Prostate gland (tissue), 2 donors: Measurements from ENCODE around the gene UMODL1. TPM values are rescaled to one million over a fixed set of nuclear protein-coding genes. Genes with fewer than 3 reads are reported as not detected.

Experiments used
- DNase-seq: peaks from one replicate; pipeline ENCODE4 v3.0.0-alpha.2; 2019; ENCODE audit warnings: low spot score
- H3K27ac ChIP-seq, 2 donors: fragments of 200-600 bp; sonication (generic); 2 replicates each; pipeline ENCODE4 v1.5.1; 2017 to 2019
- H3K27me3 ChIP-seq: fragments of 200-600 bp; sonication (generic); replicated peaks from 2 replicates; pipeline ENCODE4 v1.5.1; 2019; ENCODE audit not compliant: insufficient read depth
- H3K36me3 ChIP-seq, 2 donors: fragments of 200-600 bp; sonication (generic); 1 replicate in 1 of 2; 2 replicates in 1 of 2; pipeline versions ENCODE4 v1.5.1 to v1.8.1; 2017 to 2019
- H3K4me1 ChIP-seq: fragments of 200-600 bp; sonication (generic); replicated peaks from 2 replicates; pipeline ENCODE4 v1.5.1; 2019
- H3K4me3 ChIP-seq, 2 donors: fragments of 200-600 bp; sonication (generic); 2 replicates each; pipeline ENCODE4 v1.5.1; 2017 to 2019
- H3K9me3 ChIP-seq: fragments of 200-600 bp; sonication (generic); 2 replicates; pipeline ENCODE4 v1.5.1; 2017
- POLR2A ChIP-seq: fragments of 450-650 bp; IDR thresholded peaks from one replicate; pipeline ENCODE4 v1.6.1; 2016; ENCODE audit warnings: antibody characterized with exemption, mild to moderate bottlenecking
- POLR2AphosphoS5 ChIP-seq: sonication (generic); formaldehyde crosslinking; IDR thresholded peaks from one replicate; pipeline ENCODE4 v1.6.1; 2017; ENCODE audit warnings: antibody characterized with exemption
- WGBS: methylation state at CpG from one replicate; pipeline ENCODE4 v1.1.5; 2018; 5-methylcytosine and 5-hydroxymethylcytosine counted together
- intact Hi-C: fragments of 100-400 bp; cut with DNase I; formaldehyde crosslinking; loops from one replicate; pipeline ENCODE4 v1.14.2; 2022
- total RNA-seq, 2 donors: library from RNA; depleted of rRNA; stranded (reverse); fragments of >200 nt; gene quantifications; one replicate each; pipeline ENCODE4 v1.1.0, GENCODE V29; 2016
- TF ChIP-seq, protein P1 (sequence below), 4 experiments: fragments of 200-600 bp in 2 of 4; fragments of 450-650 bp in 2 of 4; sonication (generic) in 2 of 4; IDR thresholded peaks; 1 replicate in 3 of 4; 2 replicates in 1 of 4; pipeline ENCODE4 v1.5.1; 2016 to 2019; ENCODE audit warnings: antibody characterized with exemption in 4 of 4, mild to moderate bottlenecking in 2 of 4, moderate library complexity in 2 of 4

Gene UMODL1
- total RNA-seq, 2 donors from 2014 or later: 0.14 to 0.57 TPM

DNA sequence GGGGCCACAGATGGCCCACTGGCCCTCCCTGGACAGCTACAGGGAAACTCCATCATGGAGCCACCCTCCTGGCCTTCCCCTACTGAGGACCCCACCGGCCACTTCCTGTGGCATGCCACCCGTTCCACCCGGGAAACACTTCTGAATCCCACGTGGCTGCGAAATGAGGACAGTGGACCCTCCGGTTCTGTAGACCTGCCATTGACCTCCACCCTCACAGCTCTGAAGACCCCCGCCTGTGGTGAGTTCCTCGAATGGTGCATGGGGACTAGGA is 40.3 kb downstream of the UMODL1 start:
- 94% methylated on average over 8 of the region's 8 CpGs for WGBS
- no peak overlapping the region for H3K27ac ChIP-seq
- DNase-seq: no peak

DNA sequence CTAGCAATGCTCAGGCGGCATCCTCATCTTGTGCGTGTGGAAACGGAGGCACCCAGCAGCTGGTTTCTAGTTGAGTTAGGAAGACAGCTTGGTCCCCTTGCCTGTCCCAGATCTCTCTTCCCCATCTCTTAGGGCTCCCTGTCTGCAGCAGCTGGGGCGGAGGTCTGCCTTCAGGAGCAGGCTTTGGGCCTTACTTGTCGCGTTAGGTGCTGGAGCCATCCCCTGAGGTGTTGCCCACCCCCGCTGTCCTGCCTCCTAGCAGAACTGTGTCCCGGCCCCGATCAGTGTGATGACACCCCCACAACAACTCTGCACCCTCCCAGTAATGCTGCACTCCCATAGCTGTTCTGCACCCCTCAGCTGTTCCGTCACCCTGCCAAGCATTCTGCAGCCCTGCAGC is 40.7 kb downstream of the UMODL1 start:
- Histone ChIP-seq H3K4me1 (no peaks in the 10 kb centered on the region), H3K27ac (no peak overlapping the region), H3K9me3 (no peaks in the 10 kb centered on the region), H3K4me3 (no peak overlapping the region), H3K27me3 (no peaks in the 10 kb centered on the region), H3K36me3 (no peaks in the 10 kb centered on the region)
- intact Hi-C loops: no loop called here
- no peak for DNase-seq
- TF ChIP-seq POLR2AphosphoS5 (no peak), POLR2A (no peak)
- TF ChIP-seq, protein P1, sequence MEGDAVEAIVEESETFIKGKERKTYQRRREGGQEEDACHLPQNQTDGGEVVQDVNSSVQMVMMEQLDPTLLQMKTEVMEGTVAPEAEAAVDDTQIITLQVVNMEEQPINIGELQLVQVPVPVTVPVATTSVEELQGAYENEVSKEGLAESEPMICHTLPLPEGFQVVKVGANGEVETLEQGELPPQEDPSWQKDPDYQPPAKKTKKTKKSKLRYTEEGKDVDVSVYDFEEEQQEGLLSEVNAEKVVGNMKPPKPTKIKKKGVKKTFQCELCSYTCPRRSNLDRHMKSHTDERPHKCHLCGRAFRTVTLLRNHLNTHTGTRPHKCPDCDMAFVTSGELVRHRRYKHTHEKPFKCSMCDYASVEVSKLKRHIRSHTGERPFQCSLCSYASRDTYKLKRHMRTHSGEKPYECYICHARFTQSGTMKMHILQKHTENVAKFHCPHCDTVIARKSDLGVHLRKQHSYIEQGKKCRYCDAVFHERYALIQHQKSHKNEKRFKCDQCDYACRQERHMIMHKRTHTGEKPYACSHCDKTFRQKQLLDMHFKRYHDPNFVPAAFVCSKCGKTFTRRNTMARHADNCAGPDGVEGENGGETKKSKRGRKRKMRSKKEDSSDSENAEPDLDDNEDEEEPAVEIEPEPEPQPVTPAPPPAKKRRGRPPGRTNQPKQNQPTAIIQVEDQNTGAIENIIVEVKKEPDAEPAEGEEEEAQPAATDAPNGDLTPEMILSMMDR (IDR thresholded peaks at IDR 0.05): no peak
- 96% methylated on average over 10 of the region's 10 CpGs for WGBS

More for the DNA sequence above, 40.3 kb downstream of the UMODL1 start:
- H3K36me3 ChIP-seq: no peaks in the 10 kb centered on the region
- H3K4me1 ChIP-seq: no peaks in the 10 kb centered on the region
- intact Hi-C loops: no loop called here
- no peak overlapping the region for H3K4me3 ChIP-seq
- TF ChIP-seq POLR2A (no peak), POLR2AphosphoS5 (no peak)
- TF ChIP-seq, protein P1 (IDR thresholded peaks at IDR 0.05): no peak
- H3K27me3 ChIP-seq: no peaks in the 10 kb centered on the region
- H3K9me3 ChIP-seq: no peaks in the 10 kb centered on the region

DNA sequence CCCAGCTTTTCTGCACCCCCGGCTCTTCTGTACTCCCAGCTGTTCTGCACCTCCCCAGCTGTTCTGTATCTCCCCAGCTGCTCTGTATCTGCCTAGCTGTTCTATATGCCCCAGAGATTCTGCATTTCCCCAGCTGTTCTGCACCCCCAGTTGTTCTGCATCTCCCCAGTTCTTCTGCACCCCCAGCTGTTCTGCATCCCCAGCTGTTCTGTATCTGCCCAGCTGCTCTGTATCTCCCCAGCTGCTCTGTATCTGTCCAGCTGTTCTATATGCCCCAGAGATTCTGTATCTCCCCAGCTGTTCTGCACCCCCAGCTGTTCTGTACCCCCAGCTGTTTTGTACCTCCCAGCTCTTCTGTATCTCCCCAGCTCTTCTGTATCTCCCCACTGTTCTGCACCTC is 41.1 kb downstream of the UMODL1 start:
- no peak for DNase-seq
- intact Hi-C loops: no loop called here
- TF ChIP-seq, protein P1 (IDR thresholded peaks at IDR 0.05): no peak
- TF ChIP-seq POLR2A: no peak
- no peak for TF ChIP-seq POLR2AphosphoS5
- Histone ChIP-seq H3K9me3 (no peaks in the 10 kb centered on the region), H3K27me3 (no peaks in the 10 kb centered on the region), H3K36me3 (no peaks in the 10 kb centered on the region), H3K4me3 (no peak overlapping the region), H3K4me1 (no peaks in the 10 kb centered on the region), H3K27ac (no peak overlapping the region)
- 93% methylated on average over 1 of the region's 1 CpG for WGBS

DNA sequence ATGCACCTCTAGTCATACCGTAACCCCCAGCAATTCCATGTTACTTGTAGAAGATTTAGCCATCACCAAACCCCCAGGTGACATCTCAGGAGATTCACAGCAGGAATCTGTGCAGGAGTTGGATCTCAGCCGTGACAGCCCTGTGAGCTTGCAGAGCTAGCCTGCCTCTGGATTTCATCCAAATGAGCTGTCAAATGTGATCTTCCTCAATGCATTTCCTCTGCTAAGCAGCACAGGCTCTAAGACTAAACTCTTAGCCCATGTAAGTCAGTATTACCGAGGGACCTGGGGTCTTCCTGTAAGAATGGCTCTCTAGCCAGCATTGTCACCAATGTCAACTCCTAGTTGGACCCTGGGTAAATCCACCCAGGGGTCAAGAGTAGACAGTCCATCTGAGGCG is 41.7 kb downstream of the UMODL1 start:
- no peak for DNase-seq
- H3K4me3 ChIP-seq: no peak overlapping the region
- intact Hi-C loops: no loop called here
- no peaks in the 10 kb centered on the region for H3K9me3 ChIP-seq
- TF ChIP-seq, protein P1 (IDR thresholded peaks at IDR 0.05): no peak
- no peak for TF ChIP-seq POLR2A
- no peak for TF ChIP-seq POLR2AphosphoS5
- no peaks in the 10 kb centered on the region for H3K36me3 ChIP-seq
- no peaks in the 10 kb centered on the region for H3K27me3 ChIP-seq
- H3K27ac ChIP-seq: no peak overlapping the region
- 75% methylated on average over 4 of the region's 4 CpGs for WGBS
- H3K4me1 ChIP-seq: no peaks in the 10 kb centered on the region

DNA sequence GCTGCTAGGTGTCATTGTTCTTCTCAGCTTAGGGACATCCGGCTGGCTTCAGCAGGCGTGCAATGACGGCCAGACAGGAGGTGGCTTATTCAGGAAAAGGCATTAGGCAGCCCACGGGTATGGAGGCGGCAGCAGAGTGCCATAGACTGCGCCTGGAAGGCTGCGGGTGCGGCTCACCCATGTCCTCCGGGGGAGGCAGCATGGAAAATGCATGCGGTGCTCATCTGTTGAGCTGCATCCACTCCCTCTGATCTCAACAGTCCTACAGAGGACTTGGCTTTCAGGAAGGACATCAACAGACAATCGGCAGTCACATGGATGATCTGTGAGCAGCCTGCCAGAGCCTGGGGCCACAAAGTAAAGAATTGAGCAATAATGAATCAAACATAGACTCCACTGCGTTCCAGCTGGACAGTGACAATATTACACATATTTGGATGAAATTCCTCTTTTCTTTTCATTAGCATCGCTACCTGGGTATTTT is 42.9 kb downstream of the UMODL1 start:
- Histone ChIP-seq H3K9me3 (no peaks in the 10 kb centered on the region), H3K27ac (no peak overlapping the region), H3K4me1 (no peaks in the 10 kb centered on the region), H3K4me3 (no peak overlapping the region), H3K27me3 (no peaks in the 10 kb centered on the region), H3K36me3 (no peaks in the 10 kb centered on the region)
- WGBS: 64% methylated on average over 13 of the region's 13 CpGs
- TF ChIP-seq, protein P1 (IDR thresholded peaks at IDR 0.05): peak in 2 of 4 experiments; percentile 24 to 40
- TF ChIP-seq POLR2A: no peak
- TF ChIP-seq POLR2AphosphoS5: peak; percentile 52
- peak; percentile 53 for DNase-seq
- intact Hi-C loops: no loop called here
